ENCODE data around the gene AP1AR. TPM values are rescaled to one million over a fixed set of nuclear protein-coding genes. Genes with fewer than 3 reads are reported as not detected.

The AP1AR gene
- total and polyA plus RNA-seq, 3 donors from 2014 or later = 22.6 to 29.4 (median 24.6) TPM

DNA sequence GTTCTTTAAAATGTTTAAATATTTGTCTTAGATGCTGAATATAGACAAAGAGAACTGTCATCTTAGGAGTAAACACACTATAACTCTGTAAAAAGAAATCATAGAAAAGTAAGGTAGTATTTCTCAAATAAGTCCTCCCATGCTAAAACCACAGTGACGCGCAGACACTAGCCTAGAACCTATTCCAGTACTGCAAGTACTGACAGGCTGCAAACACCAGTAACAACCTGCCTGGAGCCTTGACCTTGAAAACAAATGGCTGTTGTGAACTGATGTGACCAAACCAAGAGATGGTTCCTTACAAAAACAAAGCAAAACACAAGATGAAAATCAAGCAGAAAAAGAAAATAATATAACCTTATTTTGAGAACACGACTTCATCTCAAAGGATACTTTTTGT is 45.6 kb downstream of the AP1AR start:
- H3K4me1 ChIP-seq = no peaks in the 10 kb centered on the region
- 56 to 74% methylated on average over 3 of the region's 3 CpGs for WGBS, 2 donors
- no peaks in the 10 kb centered on the region for H3K27me3 ChIP-seq
- no peak for DNase-seq
- H3K4me3 ChIP-seq = no peak overlapping the region
- TF ChIP-seq, protein P1, sequence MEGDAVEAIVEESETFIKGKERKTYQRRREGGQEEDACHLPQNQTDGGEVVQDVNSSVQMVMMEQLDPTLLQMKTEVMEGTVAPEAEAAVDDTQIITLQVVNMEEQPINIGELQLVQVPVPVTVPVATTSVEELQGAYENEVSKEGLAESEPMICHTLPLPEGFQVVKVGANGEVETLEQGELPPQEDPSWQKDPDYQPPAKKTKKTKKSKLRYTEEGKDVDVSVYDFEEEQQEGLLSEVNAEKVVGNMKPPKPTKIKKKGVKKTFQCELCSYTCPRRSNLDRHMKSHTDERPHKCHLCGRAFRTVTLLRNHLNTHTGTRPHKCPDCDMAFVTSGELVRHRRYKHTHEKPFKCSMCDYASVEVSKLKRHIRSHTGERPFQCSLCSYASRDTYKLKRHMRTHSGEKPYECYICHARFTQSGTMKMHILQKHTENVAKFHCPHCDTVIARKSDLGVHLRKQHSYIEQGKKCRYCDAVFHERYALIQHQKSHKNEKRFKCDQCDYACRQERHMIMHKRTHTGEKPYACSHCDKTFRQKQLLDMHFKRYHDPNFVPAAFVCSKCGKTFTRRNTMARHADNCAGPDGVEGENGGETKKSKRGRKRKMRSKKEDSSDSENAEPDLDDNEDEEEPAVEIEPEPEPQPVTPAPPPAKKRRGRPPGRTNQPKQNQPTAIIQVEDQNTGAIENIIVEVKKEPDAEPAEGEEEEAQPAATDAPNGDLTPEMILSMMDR (IDR thresholded peaks at IDR 0.05) = no peak
- TF ChIP-seq POLR2A (IDR thresholded peaks at IDR 0.05) = no peak
- H3K27ac ChIP-seq = no peak overlapping the region
- intact Hi-C loops (cut with DNase I; ENCODE audit: low total_unique reads) = no loop called here
- H3K9me3 ChIP-seq = no peaks in the 10 kb centered on the region
- no peaks in the 10 kb centered on the region for H3K36me3 ChIP-seq (ENCODE audit: low read depth, missing control alignments)

DNA sequence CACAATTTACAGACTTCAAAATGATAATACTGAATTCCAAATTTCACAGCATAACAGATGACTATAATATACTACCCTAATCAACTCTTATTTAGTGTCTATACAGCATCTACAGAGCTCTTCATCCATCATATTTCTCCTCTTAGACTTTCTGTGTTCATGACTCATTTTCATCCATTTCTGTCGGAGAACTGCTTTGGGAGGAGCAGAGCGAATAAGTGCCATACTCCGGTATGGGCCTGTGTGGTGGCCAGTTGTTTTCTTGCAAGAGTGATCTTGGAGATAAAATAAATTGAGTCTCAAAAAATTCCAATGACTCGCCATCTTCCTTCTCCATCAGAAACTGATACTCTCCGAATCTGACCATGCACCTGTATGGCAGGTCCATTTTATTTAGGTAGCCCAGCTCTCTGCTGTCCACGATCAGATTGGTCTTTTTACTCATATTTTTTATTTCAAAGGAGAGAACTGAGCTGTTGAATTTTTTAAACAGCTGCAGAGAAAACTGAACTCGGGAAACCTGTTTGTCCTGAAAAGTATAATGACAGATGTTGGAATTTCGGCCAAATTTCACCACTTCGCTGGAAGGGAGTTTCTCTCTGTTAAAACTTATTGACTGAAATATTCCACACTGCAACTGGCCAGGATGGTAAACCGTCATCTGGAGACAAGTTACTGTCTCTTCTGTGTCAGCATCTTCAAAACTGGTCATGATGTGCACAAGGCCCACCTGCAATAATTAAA is 46.3 kb downstream of the AP1AR start:
- no peaks in the 10 kb centered on the region for H3K36me3 ChIP-seq (ENCODE audit: low read depth, missing control alignments)
- no peaks in the 10 kb centered on the region for H3K4me1 ChIP-seq
- no peaks in the 10 kb centered on the region for H3K27me3 ChIP-seq
- 95 to 97% methylated on average over 10 of the region's 10 CpGs for WGBS, 2 donors
- no peak overlapping the region for H3K4me3 ChIP-seq
- no peak for TF ChIP-seq POLR2A (IDR thresholded peaks at IDR 0.05)
- TF ChIP-seq, protein P1 (IDR thresholded peaks at IDR 0.05) = no peak
- H3K27ac ChIP-seq = no peak overlapping the region
- no peaks in the 10 kb centered on the region for H3K9me3 ChIP-seq
- no peak for DNase-seq
- intact Hi-C loops (cut with DNase I; ENCODE audit: low total_unique reads) = no loop called here

DNA sequence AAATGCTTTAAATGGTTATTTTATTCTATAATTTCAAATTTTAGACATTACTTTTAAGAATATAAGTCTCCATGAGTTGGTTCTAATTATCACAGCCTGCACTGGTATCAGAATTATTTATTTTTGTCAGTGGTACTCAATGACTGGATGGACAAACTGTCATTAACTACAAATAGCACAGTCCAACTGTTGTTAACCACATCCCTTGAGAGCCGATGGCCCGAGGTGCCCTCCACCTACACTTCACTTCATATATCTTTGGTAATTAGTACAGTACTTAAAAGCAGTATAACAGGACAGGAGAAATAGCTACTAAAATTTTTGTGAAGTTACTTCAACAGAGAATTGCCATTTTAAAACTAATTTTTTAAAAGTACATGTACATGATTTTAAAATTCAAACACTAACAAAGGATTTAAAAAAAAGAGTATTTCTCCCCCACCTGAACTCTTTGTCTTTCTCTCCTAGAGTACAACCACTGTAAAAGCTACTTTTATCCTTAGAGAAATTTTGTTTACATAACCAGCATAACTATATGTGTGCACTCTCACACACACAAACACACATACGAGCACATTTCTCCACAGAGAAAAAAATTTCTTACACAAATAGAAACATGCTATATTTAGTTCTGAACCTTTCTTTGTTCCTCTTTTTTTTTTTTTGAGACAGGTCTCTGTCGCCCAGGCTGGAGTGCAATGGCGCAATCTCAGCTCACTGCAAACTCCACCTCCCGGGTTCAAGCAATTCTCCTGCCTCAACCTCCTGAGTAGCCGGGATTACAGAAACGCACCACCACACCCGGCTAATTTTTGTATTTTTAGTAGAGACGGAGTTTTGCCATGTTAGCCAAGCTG is 47.7 kb downstream of the AP1AR start:
- Histone ChIP-seq H3K36me3 (ENCODE audit: low read depth, missing control alignments) (no peaks in the 10 kb centered on the region), H3K4me1 (no peaks in the 10 kb centered on the region), H3K27me3 (no peaks in the 10 kb centered on the region), H3K9me3 (no peaks in the 10 kb centered on the region), H3K4me3 (no peak overlapping the region), H3K27ac (no peak overlapping the region)
- 78 to 79% methylated on average over 10 of the region's 10 CpGs for WGBS, 2 donors
- no peak for DNase-seq
- no peak for TF ChIP-seq POLR2A (IDR thresholded peaks at IDR 0.05)
- TF ChIP-seq, protein P1 (IDR thresholded peaks at IDR 0.05) = no peak
- intact Hi-C loops (cut with DNase I; ENCODE audit: low total_unique reads) = no loop called here

DNA sequence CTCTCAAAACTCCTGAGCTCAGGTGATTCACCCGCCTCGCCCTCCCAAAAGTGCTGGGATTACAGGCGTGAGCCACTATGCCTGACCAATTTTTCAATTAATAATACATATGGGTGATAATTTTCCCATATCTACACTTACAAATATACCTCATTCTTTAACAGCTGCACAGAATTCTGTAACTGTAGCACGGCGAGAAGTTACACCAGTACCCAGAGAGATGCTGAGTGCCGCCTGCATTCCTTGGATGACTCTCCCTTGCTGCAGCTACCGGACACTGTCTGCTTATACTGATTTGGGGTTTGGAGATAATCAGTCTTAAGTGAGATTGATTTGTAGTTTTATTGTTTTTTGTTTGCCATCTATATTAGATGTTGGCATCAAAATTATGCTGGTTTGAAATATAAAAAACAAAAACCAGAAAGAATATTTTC is 48.3 kb downstream of the AP1AR start:
- 87 to 94% methylated on average over 7 of the region's 7 CpGs for WGBS, 2 donors
- Histone ChIP-seq H3K4me1 (no peaks in the 10 kb centered on the region), H3K36me3 (ENCODE audit: low read depth, missing control alignments) (no peaks in the 10 kb centered on the region), H3K27me3 (no peaks in the 10 kb centered on the region), H3K4me3 (no peak overlapping the region), H3K27ac (no peak overlapping the region), H3K9me3 (no peaks in the 10 kb centered on the region)
- no peak for DNase-seq
- intact Hi-C loops (cut with DNase I; ENCODE audit: low total_unique reads) = no loop called here
- TF ChIP-seq, protein P1 (IDR thresholded peaks at IDR 0.05) = no peak
- no peak for TF ChIP-seq POLR2A (IDR thresholded peaks at IDR 0.05)
